Panc1 (cell line): ENCODE measurements around the gene TMEM127.

Experiments used
- CTCF ChIP-seq: fragments of 450-650 bp; IDR thresholded peaks from 2 replicates; pipeline ENCODE4 v1.5.1; 2017; ENCODE audit warnings: mild to moderate bottlenecking
- REST ChIP-seq, 2 experiments: IDR thresholded peaks; 2 replicates each; pipeline ENCODE4 v1.6.1; 2011 to 2012; ENCODE audit warnings: low read depth in 2 of 2, control low read depth in 1 of 2, low read length in 1 of 2, mild to moderate bottlenecking in 1 of 2, moderate library complexity in 1 of 2; ENCODE audit not compliant: insufficient read depth in 1 of 2

GRCh38 chr2:96296925-96297324 lies 31.1 kb upstream of the TMEM127 start:
- TF ChIP-seq CTCF, result no peak
- TF ChIP-seq REST (IDR thresholded peaks at IDR 0.05; ENCODE audit: insufficient read depth in 1 of 2, low read depth in 2 of 2, low read length in 1 of 2), result no peak
